Esophagus muscularis mucosa (tissue), 4 donors: ENCODE measurements around the gene NEU1. TPM values are rescaled to one million over a fixed set of nuclear protein-coding genes. Genes with fewer than 3 reads are reported as not detected.
"Not testable (repeated sequence)": the region's sequence is repeated elsewhere in the genome, so short reads cannot be mapped to it uniquely, and the experiment has no call there.

Source experiments
- DNase-seq: peaks from one replicate; pipeline ENCODE4 v3.0.0-alpha.2; 2017; ENCODE audit errors: extremely low spot score
- H3K27ac ChIP-seq, 4 donors: fragments of 200-600 bp; sonication (generic); replicated peaks in 1 of 4; 1 replicate in 3 of 4; 2 replicates in 1 of 4; pipeline ENCODE4 v1.5.1; 2016 to 2019; ENCODE audit warnings: mild to moderate bottlenecking in 1 of 4
- H3K27me3 ChIP-seq, 4 donors: fragments of 200-600 bp; sonication (generic); one replicate each; pipeline versions ENCODE4 v1.5.1 to v1.6.0; 2016 to 2019
- H3K36me3 ChIP-seq, 4 donors: fragments of 200-600 bp; sonication (generic); one replicate each; pipeline ENCODE4 v1.5.1; 2016 to 2019
- H3K4me1 ChIP-seq, 4 donors: fragments of 200-600 bp; sonication (generic); one replicate each; pipeline ENCODE4 v1.5.1; 2016 to 2019
- H3K4me3 ChIP-seq, 4 donors: fragments of 200-600 bp; sonication (generic); 1 replicate in 2 of 4; 2 replicates in 2 of 4; pipeline ENCODE4 v1.5.1; 2016 to 2019; ENCODE audit warnings: mild to moderate bottlenecking in 4 of 4, moderate library complexity in 1 of 4
- H3K9me3 ChIP-seq, 4 donors: fragments of 200-600 bp; sonication (generic); 1 replicate in 3 of 4; 2 replicates in 1 of 4; pipeline ENCODE4 v1.5.1; 2016 to 2019
- CTCF ChIP-seq, 3 experiments: fragments of 200-600 bp in 2 of 3; fragments of 450-650 bp in 1 of 3; sonication (generic) in 2 of 3; IDR thresholded peaks; one replicate each; pipeline ENCODE4 v1.5.1; 2017 to 2019; ENCODE audit warnings: antibody characterized with exemption in 3 of 3, mild to moderate bottlenecking in 2 of 3, moderate library complexity in 1 of 3
- EP300 ChIP-seq: sonication (generic); formaldehyde crosslinking; IDR thresholded peaks from one replicate; pipeline ENCODE4 v1.6.1; 2017; ENCODE audit warnings: antibody characterized with exemption
- POLR2A ChIP-seq: fragments of 450-650 bp; IDR thresholded peaks from one replicate; pipeline ENCODE4 v1.6.1; 2017; ENCODE audit warnings: antibody characterized with exemption, moderate library complexity, mild to moderate bottlenecking, low read depth
- POLR2AphosphoS5 ChIP-seq, 2 donors: sonication (generic); formaldehyde crosslinking; IDR thresholded peaks; one replicate each; pipeline ENCODE4 v1.6.1; 2017; ENCODE audit warnings: antibody characterized with exemption in 2 of 2
- WGBS: methylation state at CpG from one replicate; pipeline ENCODE4 v1.1.5; 2018; 5-methylcytosine and 5-hydroxymethylcytosine counted together
- intact Hi-C: fragments of 100-400 bp; cut with DNase I; formaldehyde crosslinking; loops from one replicate; pipeline ENCODE4 v1.15.1; 2023
- total RNA-seq, 4 donors: library from RNA; depleted of rRNA; stranded (reverse); fragments of >200 nt; gene quantifications; one replicate each; pipeline versions ENCODE4 v1.1.0 to v1.2.1, GENCODE V29; 2016

NEU1 gene
- total RNA-seq, 4 donors from 2014 or later, result 24.9 to 39.6 (median 34.9) TPM

GRCh38 chr6:31874836-31875572, 12.4 kb upstream of the NEU1 start:
- WGBS, result 80% methylated on average over 5 of the region's 5 CpGs
- no peaks in the 10 kb centered on the region for H3K4me1 ChIP-seq
- intact Hi-C loops, result no loop called here
- H3K36me3 ChIP-seq, result peaks cover 5 to 7% (median 6%) of the 10 kb centered on the region in 4 donors
- no peak for DNase-seq
- TF ChIP-seq POLR2AphosphoS5 (IDR thresholded peaks at IDR 0.05), result no peak
- no peak for TF ChIP-seq POLR2A
- no peak overlapping the region for H3K4me3 ChIP-seq
- H3K27me3 ChIP-seq, result no peaks in the 10 kb centered on the region
- H3K27ac ChIP-seq, result no peak overlapping the region
- H3K9me3 ChIP-seq, result no peaks in the 10 kb centered on the region

DNA sequence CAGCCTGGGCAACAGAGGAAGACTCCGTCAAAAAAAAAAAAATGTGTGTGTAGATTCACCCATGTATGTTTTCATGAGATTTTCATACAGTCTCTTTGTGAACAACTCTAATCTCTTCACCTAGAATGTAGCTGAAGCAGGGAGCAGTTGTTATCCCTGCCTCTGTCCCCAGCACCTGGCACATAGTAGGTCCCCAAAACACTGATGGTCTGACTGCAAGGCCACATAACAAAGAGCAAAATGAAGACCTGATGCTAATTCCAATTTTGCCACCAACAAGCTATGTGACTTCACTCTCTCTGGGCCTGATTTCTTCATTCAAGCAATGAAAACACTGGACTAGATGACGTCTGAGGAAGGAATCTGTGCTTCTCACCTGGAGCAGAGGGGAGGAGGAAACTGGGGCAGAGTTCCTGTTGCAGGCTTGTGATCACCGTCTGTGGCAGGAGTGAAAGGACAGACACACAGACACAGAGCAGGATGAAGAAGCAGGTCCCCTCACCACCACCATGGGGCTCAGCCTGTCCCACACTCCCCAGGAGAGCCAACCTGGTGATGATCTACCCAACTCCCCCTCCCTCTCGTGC, 11.6 kb upstream of the NEU1 start:
- TF ChIP-seq POLR2AphosphoS5 (IDR thresholded peaks at IDR 0.05) (no peak), CTCF (IDR thresholded peaks at IDR 0.05) (no peak), EP300 (no peak), POLR2A (no peak)
- no peak overlapping the region for H3K4me3 ChIP-seq
- H3K36me3 ChIP-seq, result no peaks in the 10 kb centered on the region
- no peak overlapping the region for H3K27ac ChIP-seq
- intact Hi-C loops, result no loop called here
- H3K9me3 ChIP-seq, result no peaks in the 10 kb centered on the region
- 57% methylated on average over 4 of the region's 4 CpGs for WGBS
- DNase-seq, result no peak
- no peaks in the 10 kb centered on the region for H3K27me3 ChIP-seq
- H3K4me1 ChIP-seq, result no peaks in the 10 kb centered on the region

DNA sequence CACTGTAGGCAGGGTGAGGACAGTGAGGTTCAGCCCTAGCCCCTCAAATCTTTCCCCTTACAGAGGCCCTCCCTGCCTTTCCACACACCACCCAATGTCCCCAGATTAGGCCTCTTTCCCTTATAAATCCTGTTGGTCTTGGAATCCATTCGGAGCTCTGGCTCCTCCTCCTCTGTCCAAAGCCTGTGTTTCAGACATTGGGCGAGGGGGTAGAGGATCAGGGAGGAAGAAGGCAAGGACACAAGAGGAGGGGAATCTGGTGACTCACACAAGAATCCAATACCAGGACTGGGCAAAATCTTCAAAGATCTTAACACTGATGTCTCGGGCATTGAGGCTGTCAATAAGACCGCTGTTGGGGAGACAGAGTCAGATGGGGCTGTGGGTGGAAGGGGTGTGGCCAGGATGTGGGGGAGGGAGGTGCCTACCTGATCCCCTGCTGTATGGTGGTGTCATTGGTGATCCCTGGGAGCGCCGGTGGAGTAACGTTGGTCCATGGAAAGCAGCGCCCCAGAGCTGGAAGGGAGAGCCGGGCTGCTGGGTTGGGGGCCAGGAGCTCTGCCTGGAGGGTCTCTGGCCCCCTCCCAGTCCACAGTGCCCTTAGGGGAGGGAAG, 8.5 kb upstream of the NEU1 start:
- Histone ChIP-seq H3K36me3 (no peaks in the 10 kb centered on the region), H3K27me3 (no peaks in the 10 kb centered on the region), H3K27ac (no peak overlapping the region), H3K4me3 (no peak overlapping the region), H3K9me3 (no peaks in the 10 kb centered on the region), H3K4me1 (no peaks in the 10 kb centered on the region)
- DNase-seq, result no peak
- TF ChIP-seq POLR2A, result no peak
- TF ChIP-seq POLR2AphosphoS5 (IDR thresholded peaks at IDR 0.05), result no peak
- no peak for TF ChIP-seq EP300
- TF ChIP-seq CTCF (IDR thresholded peaks at IDR 0.05), result no peak
- intact Hi-C loops, result no loop called here
- WGBS, result 47% methylated on average over 9 of the region's 9 CpGs

GRCh38 chr6:31870385-31870921, 7.8 kb upstream of the NEU1 start:
- no peaks in the 10 kb centered on the region for H3K36me3 ChIP-seq
- intact Hi-C loops, result no loop called here
- no peaks in the 10 kb centered on the region for H3K4me1 ChIP-seq
- H3K27me3 ChIP-seq, result no peaks in the 10 kb centered on the region
- H3K27ac ChIP-seq, result no peak overlapping the region
- TF ChIP-seq EP300, result no peak
- no peak for TF ChIP-seq POLR2AphosphoS5 (IDR thresholded peaks at IDR 0.05)
- no peak for TF ChIP-seq POLR2A
- no peak for TF ChIP-seq CTCF (IDR thresholded peaks at IDR 0.05)
- no peak for DNase-seq
- WGBS, result 74% methylated on average over 13 of the region's 16 CpGs
- no peaks in the 10 kb centered on the region for H3K9me3 ChIP-seq
- H3K4me3 ChIP-seq, result no peak overlapping the region

- intact Hi-C loops, result loop anchor here (10.0 kb wide), 1 partner anchor 185 kb away; the partner anchor contains the start of gene LY6G5C
- Histone ChIP-seq H3K4me3 (no peak overlapping the region), H3K27ac (no peak overlapping the region), H3K9me3 (no peaks in the 10 kb centered on the region), H3K36me3 (no peaks in the 10 kb centered on the region), H3K27me3 (no peaks in the 10 kb centered on the region), H3K4me1 (peaks cover under 1 to 4% (median 3%) of the 10 kb centered on the region in 4 donors)
- DNase-seq, result no peak
- no peak for TF ChIP-seq POLR2AphosphoS5 (IDR thresholded peaks at IDR 0.05)
- no peak for TF ChIP-seq EP300
- no peak for TF ChIP-seq CTCF (IDR thresholded peaks at IDR 0.05)
- no peak for TF ChIP-seq POLR2A
- WGBS, result 87% methylated on average over 4 of the region's 8 CpGs
Measured at GRCh38 chr6:31869343-31869742, 6.7 kb upstream of the NEU1 start.

DNA sequence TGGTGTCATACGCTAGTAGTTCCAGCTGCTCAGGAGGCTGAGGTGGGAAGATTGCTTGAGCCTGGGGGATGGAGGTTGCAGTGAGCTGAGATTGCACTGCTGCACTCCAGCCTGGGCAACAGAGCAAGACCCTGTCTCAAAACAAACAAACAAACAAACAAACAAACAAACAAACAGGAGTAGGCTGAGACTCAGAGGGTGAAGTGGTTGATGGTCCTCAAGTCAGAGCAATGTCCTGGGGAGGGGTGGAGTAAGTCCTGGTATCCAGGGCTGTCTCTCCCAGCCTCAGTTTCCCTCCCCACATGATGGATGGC, 6.0 kb upstream of the NEU1 start:
- 67% methylated on average over 1 of the region's 1 CpG for WGBS
- not testable (repeated sequence) for H3K36me3 ChIP-seq, H3K27ac ChIP-seq, H3K9me3 ChIP-seq, H3K27me3 ChIP-seq, H3K4me3 ChIP-seq, DNase-seq
- H3K4me1 ChIP-seq, result peaks cover 5 to 11% (median 10%) of the 10 kb centered on the region in 4 donors
- intact Hi-C loops, result loop anchor here (10.0 kb wide), 1 partner anchor 184 kb away; the partner anchor contains the start of gene LY6G5C
